ENCODE data around the gene RPS3A. TPM values are rescaled to one million over a fixed set of nuclear protein-coding genes. Genes with fewer than 3 reads are reported as not detected.
"Not testable (repeated sequence)": the region's sequence is repeated elsewhere in the genome, so short reads cannot be mapped to it uniquely, and the experiment has no call there.

RPS3A gene
- total RNA-seq, 1 experiment from 2014 or later = 2,111 TPM

GRCh38 chr4:151055539-151055938 is 43.9 kb upstream of the RPS3A start:
- Mint-ChIP-seq H3K27me3 (ENCODE audit: low read depth) (no peaks in the 10 kb centered on the region), H3K4me3 (no peak overlapping the region), H3K4me1 (no peaks in the 10 kb centered on the region), H3K27ac (no peak overlapping the region), H3K9me3 (no peaks in the 10 kb centered on the region), H3K36me3 (no peaks in the 10 kb centered on the region)
- no peak for TF ChIP-seq SP1 (CRISPR knock-in tag; conservative IDR thresholded peaks at IDR 0.05)
- no peak for TF ChIP-seq E2F5 (CRISPR knock-in tag; IDR thresholded peaks at IDR 0.05)
- no peak for TF ChIP-seq E2F1 (CRISPR knock-in tag; IDR thresholded peaks at IDR 0.05)
- ChIA-PET POLR2A (no interaction called here), CTCF (no interaction called here)
- ATAC-seq (no peak), DNase-seq (ENCODE audit: low spot score) (no peak)

- CTCF ChIA-PET; H3K36me3 Mint-ChIP-seq; H3K9me3 Mint-ChIP-seq; H3K27ac Mint-ChIP-seq; ATAC-seq; H3K4me3 Mint-ChIP-seq; DNase-seq (ENCODE audit: low spot score); H3K27me3 Mint-ChIP-seq (ENCODE audit: low read depth); H3K4me1 Mint-ChIP-seq: not testable (repeated sequence)
- POLR2A ChIA-PET = interaction anchor here (0.6 kb wide), 1 partner anchor 16 kb away, joined by 4 read pairs; no protein-coding TSS in a partner anchor
Measured at GRCh38 chr4:151063143-151063542, 36.3 kb upstream of the RPS3A start.

GRCh38 chr4:151067316-151067970 is 32.0 kb upstream of the RPS3A start:
- H3K27me3 Mint-ChIP-seq (ENCODE audit: low read depth) = no peaks in the 10 kb centered on the region
- no peak for DNase-seq (ENCODE audit: low spot score)
- TF ChIP-seq ZNF671 (CRISPR knock-in tag; IDR thresholded peaks at IDR 0.05) = no peak
- TF ChIP-seq ATF1 (CRISPR knock-in tag; IDR thresholded peaks at IDR 0.05) = no peak
- no peak for TF ChIP-seq ZNF512 (CRISPR knock-in tag; IDR thresholded peaks at IDR 0.05; ENCODE audit: borderline replicate concordance)
- ChIA-PET CTCF (no interaction called here), POLR2A (no interaction called here)
- H3K4me3 Mint-ChIP-seq = no peak overlapping the region
- no peak for ATAC-seq
- no peaks in the 10 kb centered on the region for H3K36me3 Mint-ChIP-seq
- no peaks in the 10 kb centered on the region for H3K4me1 Mint-ChIP-seq
- no peaks in the 10 kb centered on the region for H3K9me3 Mint-ChIP-seq
- H3K27ac Mint-ChIP-seq = no peak overlapping the region

- no peaks in the 10 kb centered on the region for H3K36me3 Mint-ChIP-seq
- ChIA-PET CTCF (no interaction called here), POLR2A (no interaction called here)
- no peaks in the 10 kb centered on the region for H3K9me3 Mint-ChIP-seq
- H3K27me3 Mint-ChIP-seq (ENCODE audit: low read depth) = no peaks in the 10 kb centered on the region
- no peak overlapping the region for H3K27ac Mint-ChIP-seq
- ATAC-seq (no peak), DNase-seq (ENCODE audit: low spot score) (no peak)
- H3K4me3 Mint-ChIP-seq = no peak overlapping the region
- no peaks in the 10 kb centered on the region for H3K4me1 Mint-ChIP-seq
- no peak for TF ChIP-seq GABPB1 (CRISPR knock-in tag; IDR thresholded peaks at IDR 0.05)
- no peak for TF ChIP-seq ZMAT4 (CRISPR knock-in tag; IDR thresholded peaks at IDR 0.05)
- TF ChIP-seq ESRRA (CRISPR knock-in tag; IDR thresholded peaks at IDR 0.05; ENCODE audit: borderline replicate concordance) = no peak
- TF ChIP-seq ATF6 (CRISPR knock-in tag; IDR thresholded peaks at IDR 0.05) = no peak
- no peak for TF ChIP-seq JAZF1 (CRISPR knock-in tag; IDR thresholded peaks at IDR 0.05)
- no peak for TF ChIP-seq ZBTB43 (CRISPR knock-in tag; IDR thresholded peaks at IDR 0.05)
- no peak for TF ChIP-seq ZNF512 (CRISPR knock-in tag; IDR thresholded peaks at IDR 0.05; ENCODE audit: borderline replicate concordance)
- TF ChIP-seq SOX15 (CRISPR knock-in tag; IDR thresholded peaks at IDR 0.05) = no peak
- no peak for TF ChIP-seq NR2C2 (CRISPR knock-in tag; IDR thresholded peaks at IDR 0.05)
- TF ChIP-seq ZNF219 (CRISPR knock-in tag; IDR thresholded peaks at IDR 0.05; ENCODE audit: borderline replicate concordance) = no peak
- no peak for TF ChIP-seq ZNF281 (CRISPR knock-in tag; IDR thresholded peaks at IDR 0.05)
Measured at GRCh38 chr4:151074416-151074916, 25.0 kb upstream of the RPS3A start.

Data from WTC11 (cell line).